GM12865 (cell line): ENCODE results near the gene PTCH1.
A peak's percentile ranks its signal among the peaks of the same experiment; 100 is the strongest.

Source experiments
- DNase-seq: peaks from one replicate; pipeline ENCODE4 v3.0.0; 2010; ENCODE audit warnings: low read depth
- H3K4me3 ChIP-seq: 2 replicates; pipeline ENCODE4 v1.5.1; 2011; ENCODE audit warnings: mild to moderate bottlenecking, low read depth, low read length, control low read depth
- CTCF ChIP-seq: IDR thresholded peaks from 2 replicates; pipeline ENCODE4 v1.5.1; 2011; ENCODE audit warnings: low read length, control low read depth, low read depth, inconsistent platforms; ENCODE audit not compliant: insufficient read depth; ENCODE audit errors: missing control alignments

The PTCH1 gene

GRCh38 chr9:95482621-95483020, 34.1 kb downstream of the PTCH1 start:
- no peak for DNase-seq
- TF ChIP-seq CTCF, result no peak
- H3K4me3 ChIP-seq, result no peak overlapping the region

GRCh38 chr9:95481000-95481399, 35.8 kb downstream of the PTCH1 start:
- DNase-seq, result peak; percentile 45
- TF ChIP-seq CTCF, result no peak
- H3K4me3 ChIP-seq, result no peak overlapping the region

- TF ChIP-seq CTCF, result no peak
- H3K4me3 ChIP-seq, result no peak overlapping the region
- DNase-seq, result no peak
These were observed 36.4 kb downstream of the PTCH1 start for GRCh38 chr9:95480346-95480745.

- no peak overlapping the region for H3K4me3 ChIP-seq
- no peak for DNase-seq
- no peak for TF ChIP-seq CTCF
These were observed 37.4 kb downstream of the PTCH1 start for GRCh38 chr9:95479330-95479729.

GRCh38 chr9:95478335-95478734, 38.4 kb downstream of the PTCH1 start:
- no peak overlapping the region for H3K4me3 ChIP-seq
- DNase-seq, result no peak
- TF ChIP-seq CTCF, result no peak

- H3K4me3 ChIP-seq, result no peak overlapping the region
- no peak for DNase-seq
- no peak for TF ChIP-seq CTCF
These were observed 38.9 kb downstream of the PTCH1 start for GRCh38 chr9:95477885-95478284.

- no peak for DNase-seq
These were observed 39.3 kb downstream of the PTCH1 start for GRCh38 chr9:95477441-95477840.

More at GRCh38 chr9:95477441-95477840, 39.3 kb downstream of the PTCH1 start:
- H3K4me3 ChIP-seq, result no peak overlapping the region
- no peak for TF ChIP-seq CTCF
